ENCODE results near the gene GPR15LG.
"Not testable (repeated sequence)": the region's sequence is repeated elsewhere in the genome, so short reads cannot be mapped to it uniquely, and the experiment has no call there.

The GPR15LG gene

DNA sequence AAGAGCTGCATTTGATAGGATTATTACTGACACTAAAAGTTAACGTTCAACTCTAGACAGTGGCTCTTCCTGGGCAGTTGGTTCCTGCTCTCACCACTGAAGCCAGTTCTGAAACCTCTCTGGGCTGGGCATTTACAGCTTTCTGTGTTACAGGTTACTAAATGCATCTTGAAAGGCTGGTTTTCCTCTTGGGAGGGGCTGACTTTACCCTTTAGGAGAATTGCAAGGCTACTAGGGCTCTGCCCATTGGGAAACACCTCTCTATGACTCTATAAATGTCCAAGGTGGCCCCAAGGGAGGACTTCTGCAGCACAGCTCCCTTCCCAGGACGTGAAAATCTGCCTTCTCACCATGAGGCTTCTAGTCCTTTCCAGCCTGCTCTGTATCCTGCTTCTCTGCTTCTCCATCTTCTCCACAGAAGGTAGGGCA lies at the start of gene GPR15LG:
TSS of gene GPR15LG (plus strand) at position 301 of the 429 bp plus-strand sequence. CDS start at position 352, 51 bp downstream.
- no peak for DNase-seq (ENCODE audit: low read depth in 2 of 2)

GRCh38 chr10:84125910-84126784 lies 47.5 kb upstream of the GPR15LG start:
- DNase-seq (ENCODE audit: low read depth in 2 of 2), result not testable (repeated sequence)

DNA sequence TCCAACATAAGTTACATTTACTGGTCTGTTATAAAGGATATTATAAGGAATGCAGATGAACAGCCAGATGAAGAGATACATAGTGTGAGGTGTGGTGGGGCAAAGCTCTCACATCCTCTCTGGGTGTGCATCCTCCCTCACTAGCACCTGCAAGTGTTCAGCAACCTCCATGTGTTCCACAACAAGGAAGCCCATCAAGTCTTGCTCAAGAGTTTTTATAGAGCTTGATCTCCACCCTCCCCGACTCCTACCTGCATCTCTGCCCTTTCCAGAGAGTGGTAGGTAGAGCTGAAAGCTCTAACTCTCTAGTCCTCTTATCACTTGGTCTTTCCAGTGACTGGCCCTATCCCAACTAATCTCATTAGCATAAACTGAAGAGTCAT lies 46.8 kb upstream of the GPR15LG start:
- no peak for DNase-seq (ENCODE audit: low read depth in 2 of 2)

- no peak for DNase-seq (ENCODE audit: low read depth in 2 of 2)
Measured at GRCh38 chr10:84135836-84136235, 37.8 kb upstream of the GPR15LG start.

DNA sequence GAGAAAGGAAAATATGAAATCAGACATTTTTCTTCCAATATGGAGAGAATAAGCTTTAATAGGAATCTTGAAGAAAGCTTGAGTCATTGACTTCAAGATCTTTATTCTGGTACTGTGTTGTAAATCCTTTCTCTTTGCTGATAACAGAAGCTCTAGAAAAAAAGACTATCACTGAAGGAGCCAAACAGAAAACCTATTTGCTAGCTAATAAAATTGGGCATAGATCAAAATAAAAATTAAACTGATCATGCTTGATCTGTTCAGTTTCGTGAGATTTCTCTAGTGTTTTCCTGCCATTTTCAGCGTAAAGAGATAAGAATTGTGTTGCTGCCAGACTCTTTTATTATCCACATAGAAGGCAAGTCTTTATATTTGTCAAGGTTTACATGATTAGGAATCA lies 35.8 kb upstream of the GPR15LG start:
- no peak for DNase-seq (ENCODE audit: low read depth in 2 of 2)

- peak; percentile 19 to 51 for DNase-seq (ENCODE audit: low read depth in 2 of 2)
Measured at GRCh38 chr10:84138478-84139125, 35.0 kb upstream of the GPR15LG start.

DNA sequence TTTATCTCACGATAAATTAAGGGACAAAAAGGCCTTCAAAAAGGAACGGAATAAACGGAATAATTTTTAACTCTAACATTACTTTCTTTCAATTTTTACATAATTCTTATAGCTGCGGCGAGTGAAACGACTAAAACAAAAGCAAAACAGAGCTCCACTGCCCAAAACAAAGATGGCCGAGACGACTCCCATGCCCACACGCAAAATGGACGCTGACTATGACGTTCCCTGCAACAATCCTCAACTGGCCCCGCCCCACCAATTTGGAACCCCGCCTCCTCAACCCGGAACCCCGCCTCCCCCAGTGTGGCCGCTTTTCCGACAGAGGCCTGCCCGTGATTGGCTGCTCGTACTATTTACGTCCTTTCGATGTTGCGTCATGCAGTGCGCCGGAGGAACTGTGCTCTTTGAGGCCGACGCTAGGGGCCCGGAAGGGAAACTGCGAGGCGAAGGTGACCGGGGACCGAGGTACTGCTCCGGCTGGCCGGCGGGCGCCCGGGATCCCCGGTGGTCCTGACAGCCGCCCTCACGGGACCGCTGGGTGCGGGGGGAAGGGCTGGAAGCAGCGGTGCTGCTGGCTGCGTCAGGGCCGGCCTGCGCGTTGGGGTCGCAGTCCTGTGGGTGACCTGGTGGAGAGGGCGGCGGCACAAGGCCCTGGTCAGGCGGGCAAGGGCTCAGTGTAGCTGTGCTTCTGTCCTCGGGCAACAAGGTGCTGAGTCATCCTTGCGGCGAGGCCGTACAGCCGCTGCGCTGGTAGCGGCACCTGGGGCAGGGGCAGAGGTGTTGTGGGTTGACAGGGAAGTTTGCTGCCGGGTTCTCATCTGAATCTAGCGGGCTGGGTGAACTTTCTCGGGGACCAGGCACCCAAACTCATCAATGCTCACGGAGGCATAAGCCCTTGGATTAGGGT lies 34.2 kb upstream of the GPR15LG start, which contains the start of gene GHITM:
TSS of gene GHITM (plus strand) at position 384 of the 910 bp plus-strand sequence. CDS start 1,992 bp downstream, outside the sequence.
- peak; percentile 97 to 99 for DNase-seq (ENCODE audit: low read depth in 2 of 2)

GRCh38 chr10:84140036-84140379 lies 33.6 kb upstream of the GPR15LG start:
- DNase-seq (ENCODE audit: low read depth in 2 of 2), result no peak

GRCh38 chr10:84147347-84147746 lies 26.3 kb upstream of the GPR15LG start:
- DNase-seq (ENCODE audit: low read depth in 2 of 2), result no peak

DNA sequence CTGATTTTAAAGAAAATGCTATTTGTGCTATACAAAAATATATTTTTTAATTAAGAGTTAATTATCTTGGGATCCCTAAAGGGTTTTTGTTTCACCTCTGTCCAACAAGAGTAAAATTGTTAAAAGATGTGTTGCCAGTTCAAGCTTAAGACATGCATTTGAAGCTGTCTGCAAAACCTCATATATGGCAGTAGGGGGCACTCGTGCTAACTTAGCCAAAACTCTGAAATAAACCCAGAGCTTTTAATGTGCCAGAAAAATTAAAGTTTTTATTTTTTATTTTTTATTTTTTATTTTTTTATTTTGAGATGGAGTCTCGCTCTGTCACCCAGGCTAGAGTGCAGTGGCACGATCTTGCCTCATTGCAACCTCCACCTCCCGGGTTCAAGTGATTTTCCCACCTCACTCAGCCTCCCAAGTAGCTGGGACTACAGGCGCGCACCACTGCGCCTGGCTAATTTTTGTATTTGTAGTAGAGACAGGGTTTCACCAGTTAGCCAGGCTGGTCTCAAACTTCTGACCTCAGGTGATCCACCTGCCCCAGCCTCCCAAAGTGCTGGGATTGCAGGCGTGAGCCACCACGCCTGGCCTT lies 25.5 kb upstream of the GPR15LG start:
- DNase-seq (ENCODE audit: low read depth in 2 of 2), result not testable (repeated sequence)

- no peak for DNase-seq (ENCODE audit: low read depth in 2 of 2)
Measured at GRCh38 chr10:84149854-84150253, 23.7 kb upstream of the GPR15LG start.

DNA sequence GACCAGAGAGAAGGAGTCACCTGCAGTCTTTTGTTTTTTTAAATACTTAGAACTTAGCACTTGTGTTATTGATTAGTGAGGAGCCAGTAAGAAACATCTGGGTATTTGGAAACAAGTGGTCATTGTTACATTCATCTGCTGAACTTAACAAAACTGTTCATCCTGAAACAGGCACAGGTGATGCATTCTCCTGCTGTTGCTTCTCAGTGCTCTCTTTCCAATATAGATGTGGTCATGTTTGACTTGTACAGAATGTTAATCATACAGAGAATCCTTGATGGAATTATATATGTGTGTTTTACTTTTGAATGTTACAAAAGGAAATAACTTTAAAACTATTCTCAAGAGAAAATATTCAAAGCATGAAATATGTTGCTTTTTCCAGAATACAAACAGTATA lies 20.8 kb upstream of the GPR15LG start:
- DNase-seq (ENCODE audit: low read depth in 2 of 2), result no peak

DNA sequence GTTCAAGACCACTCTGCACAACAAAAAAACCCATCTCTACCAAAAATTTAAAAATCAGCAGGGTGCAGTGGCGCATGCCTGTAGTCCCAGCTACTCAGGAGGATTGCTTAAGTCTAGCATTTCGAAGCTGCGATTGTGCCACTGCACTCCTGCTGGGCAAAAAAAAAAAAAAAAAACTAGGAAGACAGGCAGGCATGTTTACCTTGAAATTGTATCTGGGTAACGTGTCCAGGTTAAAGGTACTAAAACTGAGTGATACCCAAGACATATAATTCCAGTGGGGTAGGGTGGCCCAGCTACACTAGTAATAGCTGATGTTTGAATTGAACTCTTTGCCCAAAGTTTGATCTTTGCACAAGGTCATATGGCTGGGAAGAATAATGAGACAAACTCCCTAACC lies 18.1 kb upstream of the GPR15LG start:
- no peak for DNase-seq (ENCODE audit: low read depth in 2 of 2)

GRCh38 chr10:84156009-84156408 lies 17.6 kb upstream of the GPR15LG start:
- no peak for DNase-seq (ENCODE audit: low read depth in 2 of 2)

DNA sequence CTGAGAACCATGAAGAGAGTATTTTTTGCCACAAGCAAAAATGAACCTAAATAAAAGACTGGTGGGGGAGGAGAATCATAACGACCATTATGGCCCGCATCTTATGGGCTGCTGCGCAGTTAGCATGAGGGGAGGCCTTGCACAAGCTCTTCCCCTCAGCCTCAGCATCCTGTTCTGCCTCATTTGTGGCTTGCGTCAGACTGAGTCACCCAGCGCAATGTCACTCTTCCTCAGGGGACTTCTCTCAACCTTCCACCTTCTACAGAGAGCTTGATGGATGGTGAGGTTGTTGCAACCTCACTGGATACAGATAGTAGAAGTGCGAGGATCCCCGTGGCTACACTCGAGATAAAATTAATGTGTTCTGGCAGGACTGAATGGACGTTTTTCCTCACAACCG lies 16.8 kb upstream of the GPR15LG start:
- DNase-seq (ENCODE audit: low read depth in 2 of 2), result peak; percentile 24 to 39

GRCh38 chr10:84158061-84158460 lies 15.5 kb upstream of the GPR15LG start:
- no peak for DNase-seq (ENCODE audit: low read depth in 2 of 2)

DNA sequence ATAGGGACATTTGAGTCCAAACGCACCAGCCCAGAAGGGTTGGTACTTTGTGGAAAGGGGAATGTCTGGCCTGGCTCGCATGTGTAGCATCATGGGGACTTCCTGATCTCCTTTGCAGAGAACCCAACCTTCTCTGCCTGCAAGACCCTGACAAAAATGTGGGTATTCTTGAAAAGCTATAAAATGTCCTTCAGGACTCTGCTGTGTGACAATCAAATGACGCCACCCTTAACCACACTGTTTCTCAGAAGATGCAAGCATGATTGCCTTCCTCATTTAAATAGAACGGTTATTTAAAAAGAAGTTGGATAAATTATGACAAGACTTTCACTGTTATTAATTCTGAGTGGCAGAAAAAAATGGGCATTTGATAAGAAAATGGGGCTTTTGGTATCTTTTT lies 15.1 kb upstream of the GPR15LG start:
- DNase-seq (ENCODE audit: low read depth in 2 of 2), result no peak

- no peak for DNase-seq (ENCODE audit: low read depth in 2 of 2)
Measured at GRCh38 chr10:84159076-84159685, 14.4 kb upstream of the GPR15LG start.

GRCh38 chr10:84160663-84161362 lies 12.8 kb upstream of the GPR15LG start:
- no peak for DNase-seq (ENCODE audit: low read depth in 2 of 2)

- no peak for DNase-seq (ENCODE audit: low read depth in 2 of 2)
Measured at GRCh38 chr10:84163996-84164395, 9.6 kb upstream of the GPR15LG start.

GRCh38 chr10:84164442-84164841 lies 9.2 kb upstream of the GPR15LG start:
- DNase-seq (ENCODE audit: low read depth in 2 of 2), result no peak
